Stimulated activated CD8-positive, alpha-beta memory T cell treated with anti-CD3 and anti-CD28 coated beads, Interleukin-2, amount 100 ng/mL, for 1 hour (primary cell): Measurements from ENCODE around the gene HECA.

Experiments used
- DNase-seq, 2 donors: peaks; one replicate each; pipeline ENCODE4 v3.0.0-alpha.2; 2020; ENCODE audit warnings: low read depth in 2 of 2

HECA gene

GRCh38 chr6:139161169-139161568, 26.3 kb downstream of the HECA start:
- DNase-seq = peak; percentile 26 to 31

- DNase-seq = peak; percentile 45
Measured at GRCh38 chr6:139161817-139162284, 27.0 kb downstream of the HECA start.

- DNase-seq = no peak
Measured at GRCh38 chr6:139164001-139164400, 29.1 kb downstream of the HECA start.

GRCh38 chr6:139165324-139165723, 30.4 kb downstream of the HECA start:
- DNase-seq = no peak

GRCh38 chr6:139166238-139166955, 31.5 kb downstream of the HECA start:
- no peak for DNase-seq

GRCh38 chr6:139166956-139167313, 32.1 kb downstream of the HECA start:
- DNase-seq = no peak

GRCh38 chr6:139172151-139172550, 37.3 kb downstream of the HECA start:
- no peak for DNase-seq

GRCh38 chr6:139172567-139172966, 37.7 kb downstream of the HECA start:
- DNase-seq = no peak

- DNase-seq = no peak
Measured at GRCh38 chr6:139173172-139173571, 38.3 kb downstream of the HECA start.

- no peak for DNase-seq
Measured at GRCh38 chr6:139173822-139174221, 38.9 kb downstream of the HECA start.

- no peak for DNase-seq
Measured at GRCh38 chr6:139174961-139175360, 40.1 kb downstream of the HECA start.

GRCh38 chr6:139175389-139175948, 40.6 kb downstream of the HECA start:
- DNase-seq = no peak

- no peak for DNase-seq
Measured at GRCh38 chr6:139181236-139181635, 46.4 kb downstream of the HECA start.

- DNase-seq = no peak
Measured at GRCh38 chr6:139184047-139184446, 49.2 kb downstream of the HECA start.

GRCh38 chr6:139184459-139184858, 49.6 kb downstream of the HECA start:
- DNase-seq = no peak

GRCh38 chr6:139186242-139186641, 51.4 kb downstream of the HECA start:
- no peak for DNase-seq

GRCh38 chr6:139186692-139187091, 51.8 kb downstream of the HECA start:
- no peak for DNase-seq

GRCh38 chr6:139187489-139187888, 52.6 kb downstream of the HECA start:
- DNase-seq = no peak

- no peak for DNase-seq
Measured at GRCh38 chr6:139189665-139190064, 54.8 kb downstream of the HECA start.

GRCh38 chr6:139194740-139195139, 59.9 kb downstream of the HECA start:
- DNase-seq = no peak

GRCh38 chr6:139198529-139199288, 63.8 kb downstream of the HECA start:
- no peak for DNase-seq

- no peak for DNase-seq
Measured at GRCh38 chr6:139201378-139201777, 66.5 kb downstream of the HECA start.

- DNase-seq = no peak
Measured at GRCh38 chr6:139204978-139205377, 70.1 kb downstream of the HECA start.
